ENCODE results near the gene CLDND1.

CLDND1 gene

GRCh38 chr3:98514948-98515347, 7.8 kb downstream of the CLDND1 start:
- DNase-seq (ENCODE audit: low spot score) = no peak

- no peak for DNase-seq (ENCODE audit: low spot score)
Measured at GRCh38 chr3:98513736-98514135, 9.0 kb downstream of the CLDND1 start.

DNA sequence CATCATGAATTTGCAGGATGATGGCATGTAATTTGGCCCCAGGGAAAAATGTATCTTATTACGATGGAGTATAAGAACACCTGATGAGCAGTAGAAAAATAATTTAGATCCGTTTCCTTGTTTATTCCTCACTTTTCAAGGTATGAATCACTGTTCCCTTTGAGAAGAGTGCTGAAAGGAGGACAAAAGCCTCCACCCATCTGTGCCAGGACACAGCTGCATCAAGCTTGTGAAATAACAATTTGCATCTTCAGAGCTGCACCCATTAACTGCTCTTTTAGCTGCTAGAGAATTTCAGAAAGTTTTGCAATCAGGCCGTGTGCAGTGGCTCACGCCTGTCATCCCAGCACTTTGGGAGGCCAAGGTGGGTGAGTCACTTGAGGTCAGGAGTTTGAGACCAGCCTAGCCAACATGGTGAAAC, 9.6 kb downstream of the CLDND1 start:
- DNase-seq (ENCODE audit: low spot score) = no peak

DNA sequence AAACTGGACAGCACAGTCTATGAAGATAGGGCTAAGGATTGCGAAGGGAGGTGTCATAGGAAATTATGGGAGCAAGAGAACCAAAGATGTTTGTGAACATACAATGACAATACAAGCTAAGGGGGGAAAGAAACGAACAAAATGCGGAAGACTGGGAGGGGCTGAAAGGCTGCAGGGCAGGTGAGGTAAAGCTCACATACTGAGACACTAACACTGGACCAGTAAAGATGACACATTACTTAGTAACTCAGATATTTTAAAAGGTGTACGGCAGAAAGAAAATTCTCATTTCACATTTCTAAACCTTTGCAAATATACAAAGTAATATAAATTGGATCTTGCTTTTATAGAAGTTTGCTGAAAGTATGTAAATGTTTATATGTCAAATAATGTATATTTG, 10.1 kb downstream of the CLDND1 start:
- DNase-seq (ENCODE audit: low spot score) = no peak

DNA sequence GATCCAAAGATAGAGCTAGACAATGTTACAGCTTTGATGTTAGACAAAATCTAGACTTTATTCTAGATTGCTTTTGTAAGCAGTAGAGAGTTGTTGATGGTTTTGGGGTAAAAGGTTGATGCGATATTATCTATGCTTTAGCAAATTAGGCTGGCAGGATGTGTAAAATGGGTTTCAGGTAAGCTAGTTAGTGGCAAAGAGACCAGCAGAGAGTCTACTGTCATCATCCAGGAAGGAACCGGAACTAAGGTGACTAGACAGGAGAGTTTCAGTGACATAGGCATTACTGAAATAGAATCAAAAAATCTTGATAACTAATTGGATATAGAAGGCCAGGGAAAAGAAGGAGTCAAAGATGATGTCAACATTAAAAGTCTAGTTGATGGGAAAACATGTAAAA, 14.1 kb downstream of the CLDND1 start:
- no peak for DNase-seq (ENCODE audit: low spot score)

GRCh38 chr3:98504539-98504938, 18.2 kb downstream of the CLDND1 start:
- no peak for DNase-seq (ENCODE audit: low spot score)

DNA sequence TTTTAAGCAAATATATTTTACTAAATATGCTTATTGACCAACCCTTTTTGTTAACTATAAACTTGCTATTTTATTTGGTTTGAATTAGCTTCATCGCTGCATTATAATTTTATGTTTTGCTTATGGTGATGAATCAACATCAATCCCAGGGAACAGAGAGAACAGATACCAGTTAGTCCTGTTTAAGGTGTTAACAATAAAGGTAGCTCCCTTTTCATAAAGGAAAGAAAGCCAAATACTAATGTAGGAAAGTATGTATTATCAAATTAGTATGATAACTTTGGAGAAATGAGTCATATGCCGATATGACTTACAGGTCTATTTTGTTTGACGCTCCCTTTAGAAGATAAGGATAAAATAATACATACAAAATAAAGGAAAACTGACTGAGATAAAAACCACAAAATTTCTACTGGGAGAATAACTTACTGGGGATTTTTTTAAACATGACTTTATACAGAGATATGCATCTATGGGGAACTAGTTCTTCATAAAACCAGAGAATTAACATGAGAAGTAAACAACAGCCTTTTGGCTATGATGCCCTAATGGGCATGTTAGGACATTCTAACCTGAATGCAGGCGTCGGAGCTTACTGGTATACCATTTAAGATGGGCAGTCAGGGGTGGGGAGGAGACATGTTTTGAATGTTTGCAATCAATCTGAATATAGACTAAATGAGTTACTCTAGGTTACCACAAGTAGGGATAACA, 20.7 kb downstream of the CLDND1 start:
- no peak for DNase-seq (ENCODE audit: low spot score)

DNA sequence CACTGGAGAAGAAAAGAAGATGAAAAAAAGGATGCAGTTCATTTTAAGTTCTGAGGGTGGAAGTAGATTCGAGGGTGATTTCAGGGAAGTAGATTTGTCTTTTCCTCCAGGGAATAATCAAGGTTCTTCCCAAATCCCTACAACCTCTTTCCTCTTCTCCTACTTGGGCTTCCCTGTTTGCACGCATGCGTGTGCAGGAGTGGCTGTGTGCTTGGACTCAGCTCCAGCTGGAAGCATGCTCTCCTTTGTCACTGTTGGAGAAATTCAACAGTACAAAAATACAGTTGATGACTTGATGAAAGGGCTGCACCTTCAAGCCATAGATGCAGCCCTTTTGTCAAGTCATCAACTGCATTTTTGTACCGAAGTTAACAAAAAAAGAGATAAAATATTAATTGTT, 21.4 kb downstream of the CLDND1 start:
- no peak for DNase-seq (ENCODE audit: low spot score)

DNA sequence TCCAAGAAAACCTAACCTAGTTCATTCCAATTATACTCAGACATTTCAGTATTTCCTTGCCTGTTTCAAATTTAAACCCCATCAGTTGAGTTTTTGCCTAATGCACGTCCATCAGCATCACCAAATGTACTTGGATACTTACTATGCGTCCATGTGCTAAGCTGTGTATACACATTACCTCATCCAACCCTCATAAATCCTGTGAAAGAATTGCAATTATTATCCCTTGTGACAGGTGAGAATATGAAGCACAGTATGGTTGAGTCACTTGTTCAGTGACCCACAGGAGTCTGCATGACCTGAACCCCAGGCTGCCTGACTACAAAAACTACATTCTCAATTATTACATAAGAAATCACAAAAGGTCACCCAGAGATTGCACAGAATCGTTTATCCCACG, 22.7 kb downstream of the CLDND1 start:
- DNase-seq (ENCODE audit: low spot score) = no peak

GRCh38 chr3:98497381-98497780, 25.3 kb downstream of the CLDND1 start, which contains the start of gene OR5K2:
TSS of gene OR5K2 (plus strand) at chr3:98497681. CDS start at chr3:98497681, 0 bp downstream.
- no peak for DNase-seq (ENCODE audit: low spot score)

GRCh38 chr3:98483626-98484025, 39.1 kb downstream of the CLDND1 start:
- no peak for DNase-seq (ENCODE audit: low spot score)

- DNase-seq (ENCODE audit: low spot score) = no peak
Measured at GRCh38 chr3:98482717-98483482, 39.8 kb downstream of the CLDND1 start.
